Right lobe of liver (tissue), 6 donors: ENCODE results near the gene CAP2. TPM values are rescaled to one million over a fixed set of nuclear protein-coding genes. Genes with fewer than 3 reads are reported as not detected.

Experiments used
- ATAC-seq, 4 donors: fragments of 200-7000 bp; cut with Tn5 transposase; one replicate each; pipeline ENCODE4 v1.9.1; 2020; ENCODE audit warnings: mild to moderate bottlenecking in 4 of 4, moderate library complexity in 4 of 4
- DNase-seq, 3 donors: peaks; one replicate each; pipeline ENCODE4 v3.0.0-alpha.2; 2020
- H3K27ac ChIP-seq, 3 donors: fragments of 200-600 bp; one replicate each; pipeline ENCODE4 v1.8.0; 2022
- H3K27me3 ChIP-seq, 2 donors: fragments of 200-600 bp; one replicate each; pipeline ENCODE4 v1.8.0; 2022
- H3K36me3 ChIP-seq, 4 donors: fragments of 200-600 bp; sonication (generic) in 1 of 4; one replicate each; pipeline versions ENCODE4 v1.5.1 to v1.8.0; 2017 to 2022; ENCODE audit warnings: control low read depth in 1 of 4
- H3K4me1 ChIP-seq, 4 donors: fragments of 200-600 bp; sonication (generic) in 1 of 4; one replicate each; pipeline versions ENCODE4 v1.5.1 to v1.8.0; 2017 to 2022; ENCODE audit warnings: control low read depth in 1 of 4
- H3K4me3 ChIP-seq, 3 donors: fragments of 200-600 bp; one replicate each; pipeline ENCODE4 v1.8.0; 2022
- H3K9me3 ChIP-seq, 4 donors: fragments of 200-600 bp; sonication (generic) in 1 of 4; one replicate each; pipeline versions ENCODE4 v1.5.1 to v1.8.0; 2017 to 2022; ENCODE audit warnings: control low read depth in 1 of 4
- POLR2A ChIP-seq: fragments of 450-650 bp; IDR thresholded peaks from one replicate; pipeline ENCODE4 v1.6.1; 2017; ENCODE audit warnings: antibody characterized with exemption, mild to moderate bottlenecking
- WGBS: methylation state at CpG from one replicate; pipeline ENCODE4 v1.1.6; 2018; ENCODE audit warnings: low coverage, low lambda C conversion rate; ENCODE audit not compliant: insufficient coverage; ENCODE audit errors: missing lambda C conversion rate; 5-methylcytosine and 5-hydroxymethylcytosine counted together
- intact Hi-C, 2 donors: fragments of 100-400 bp; cut with DNase I; formaldehyde crosslinking; loops; one replicate each; pipeline versions ENCODE4 v1.11.2 to v1.14.1; 2022
- total RNA-seq, 6 experiments: library from RNA; depleted of rRNA in 2 of 6; stranded (reverse); fragments of >200 nt in 2 of 6; fragmentation: NEBNext Ultra II Directional in 3 of 6; extraction: Animal tissue kit (Norgen Biotek cat#: 25700) in 3 of 6; gene quantifications; one replicate each; pipeline versions ENCODE4 v1.1.0 to v1.2.4, GENCODE V29; 2016 to 2023
- TF ChIP-seq, protein P1 (sequence below), 4 donors: fragments of 200-600 bp in 3 of 4; fragments of 450-650 bp in 1 of 4; IDR thresholded peaks; one replicate each; pipeline versions ENCODE4 v1.5.1 to v1.8.0; 2016 to 2022; ENCODE audit warnings: antibody characterized with exemption in 4 of 4, mild to moderate bottlenecking in 2 of 4
- donor health status: DM: no; HTN: yes; CAD: no.
- donor health status: DM: no; HTN: no; CAD: no.
- donor health status: DM: no; HTN: no; CAD: no.
- donor health status: DM: no; HTN: yes; CAD: no.
- donor health status: DM: no; HTN: yes; CAD: no.

CAP2 gene
- total RNA-seq, 6 experiments from 2014 or later, result 2.1 to 7.4 (median 6.1) TPM

DNA sequence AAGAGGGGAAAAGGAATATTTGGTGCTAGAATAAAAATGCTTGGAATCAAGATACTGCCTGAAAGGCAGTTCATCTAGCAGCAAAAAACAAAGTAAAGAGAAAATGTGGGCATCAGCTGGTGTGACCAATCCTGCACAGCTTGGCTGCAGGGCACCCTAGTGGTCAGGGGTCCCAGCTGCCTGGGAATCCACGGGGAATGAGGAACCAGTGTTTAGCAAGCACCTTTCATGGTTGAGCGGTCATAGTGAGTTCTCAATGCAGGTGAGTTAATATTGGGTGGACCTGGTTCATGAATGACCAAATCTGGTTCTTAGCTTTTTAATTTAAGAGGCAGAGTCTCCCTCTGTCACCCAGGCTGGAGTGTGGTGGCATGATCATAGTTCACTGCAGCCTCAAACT, 53.3 kb downstream of the CAP2 start:
- intact Hi-C loops, result no loop called here
- no peaks in the 10 kb centered on the region for H3K9me3 ChIP-seq
- H3K27ac ChIP-seq, result no peak overlapping the region
- no peaks in the 10 kb centered on the region for H3K36me3 ChIP-seq
- no peak for ATAC-seq
- no peak for TF ChIP-seq POLR2A
- TF ChIP-seq, protein P1, sequence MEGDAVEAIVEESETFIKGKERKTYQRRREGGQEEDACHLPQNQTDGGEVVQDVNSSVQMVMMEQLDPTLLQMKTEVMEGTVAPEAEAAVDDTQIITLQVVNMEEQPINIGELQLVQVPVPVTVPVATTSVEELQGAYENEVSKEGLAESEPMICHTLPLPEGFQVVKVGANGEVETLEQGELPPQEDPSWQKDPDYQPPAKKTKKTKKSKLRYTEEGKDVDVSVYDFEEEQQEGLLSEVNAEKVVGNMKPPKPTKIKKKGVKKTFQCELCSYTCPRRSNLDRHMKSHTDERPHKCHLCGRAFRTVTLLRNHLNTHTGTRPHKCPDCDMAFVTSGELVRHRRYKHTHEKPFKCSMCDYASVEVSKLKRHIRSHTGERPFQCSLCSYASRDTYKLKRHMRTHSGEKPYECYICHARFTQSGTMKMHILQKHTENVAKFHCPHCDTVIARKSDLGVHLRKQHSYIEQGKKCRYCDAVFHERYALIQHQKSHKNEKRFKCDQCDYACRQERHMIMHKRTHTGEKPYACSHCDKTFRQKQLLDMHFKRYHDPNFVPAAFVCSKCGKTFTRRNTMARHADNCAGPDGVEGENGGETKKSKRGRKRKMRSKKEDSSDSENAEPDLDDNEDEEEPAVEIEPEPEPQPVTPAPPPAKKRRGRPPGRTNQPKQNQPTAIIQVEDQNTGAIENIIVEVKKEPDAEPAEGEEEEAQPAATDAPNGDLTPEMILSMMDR (IDR thresholded peaks at IDR 0.05), result no peak
- WGBS, result 80% methylated on average over 1 of the region's 2 CpGs
- H3K4me3 ChIP-seq, result no peak overlapping the region
- no peaks in the 10 kb centered on the region for H3K27me3 ChIP-seq
- no peak for DNase-seq
- H3K4me1 ChIP-seq, result no peaks in the 10 kb centered on the region

DNA sequence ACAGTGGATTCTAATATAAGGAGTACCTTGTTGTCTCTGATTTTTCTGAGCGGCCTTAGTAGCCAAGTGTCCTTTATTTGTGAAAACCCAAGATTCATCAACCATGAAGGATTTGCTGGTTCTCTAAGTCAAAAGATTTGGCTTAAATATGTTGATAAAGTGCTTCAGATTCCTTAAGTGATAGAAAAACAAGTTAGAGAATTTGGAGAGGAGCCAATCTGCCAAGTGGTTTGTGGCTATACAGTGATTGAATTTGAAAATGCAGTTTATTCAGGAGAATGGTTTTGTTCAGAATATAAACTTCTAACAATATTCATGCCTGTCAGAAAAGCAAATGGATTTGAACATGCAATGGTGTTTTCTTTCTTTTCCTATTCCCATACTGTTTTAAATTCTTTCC, 54.8 kb downstream of the CAP2 start:
- DNase-seq, result no peak
- 100% methylated on average over 1 of the region's 1 CpG for WGBS
- Histone ChIP-seq H3K27me3 (no peaks in the 10 kb centered on the region), H3K4me3 (no peak overlapping the region), H3K27ac (no peak overlapping the region), H3K36me3 (no peaks in the 10 kb centered on the region), H3K4me1 (no peaks in the 10 kb centered on the region), H3K9me3 (no peaks in the 10 kb centered on the region)
- no peak for TF ChIP-seq POLR2A
- TF ChIP-seq, protein P1 (IDR thresholded peaks at IDR 0.05), result no peak
- intact Hi-C loops, result no loop called here
- ATAC-seq, result no peak

DNA sequence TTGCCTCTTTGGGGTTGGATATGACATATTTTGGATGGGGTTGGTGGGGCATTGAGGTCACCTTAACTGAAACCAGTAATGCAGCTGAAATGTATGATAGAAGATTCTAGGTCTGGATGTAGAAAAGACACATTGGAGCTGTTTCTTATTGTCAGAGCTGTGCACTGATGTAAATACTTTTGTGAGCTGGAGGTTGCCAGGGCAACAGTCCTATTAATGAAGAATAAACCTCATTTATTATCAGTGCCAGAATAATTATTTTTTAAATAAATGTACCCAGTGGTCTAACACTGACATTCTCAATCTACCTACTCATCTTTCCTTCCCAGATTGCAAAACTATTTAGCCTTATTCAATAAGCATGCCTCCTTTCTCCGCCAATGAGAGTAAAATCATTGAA, 57.0 kb downstream of the CAP2 start:
- no peak for DNase-seq
- no peak overlapping the region for H3K4me3 ChIP-seq
- no peak overlapping the region for H3K27ac ChIP-seq
- no peak for TF ChIP-seq POLR2A
- TF ChIP-seq, protein P1 (IDR thresholded peaks at IDR 0.05), result no peak
- no peaks in the 10 kb centered on the region for H3K4me1 ChIP-seq
- H3K9me3 ChIP-seq, result no peaks in the 10 kb centered on the region
- intact Hi-C loops, result no loop called here
- ATAC-seq, result no peak
- H3K36me3 ChIP-seq, result no peaks in the 10 kb centered on the region
- 95% methylated on average over 1 of the region's 1 CpG for WGBS
- no peaks in the 10 kb centered on the region for H3K27me3 ChIP-seq

DNA sequence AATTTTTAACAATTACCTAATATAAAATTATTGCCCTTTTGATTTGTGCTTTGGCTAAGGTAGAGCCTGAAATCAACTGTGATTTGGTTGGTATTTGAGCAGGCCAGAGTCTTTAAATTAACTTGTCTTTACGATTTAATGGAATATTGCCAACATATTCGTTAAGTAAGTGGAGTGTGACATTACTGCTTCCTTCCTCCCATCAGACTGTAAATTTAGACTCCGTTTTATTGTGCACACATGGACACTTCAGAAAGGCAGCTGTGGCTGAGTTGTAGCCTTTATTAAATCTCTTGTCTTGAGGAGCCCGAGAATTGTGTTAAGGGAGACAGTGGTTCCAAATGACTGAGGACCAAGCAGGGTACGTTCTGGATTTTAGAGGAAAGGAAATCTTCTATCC, 57.4 kb downstream of the CAP2 start:
- H3K27ac ChIP-seq, result no peak overlapping the region
- intact Hi-C loops, result no loop called here
- WGBS, result 58% methylated on average over 5 of the region's 5 CpGs

More for the DNA sequence above, 57.4 kb downstream of the CAP2 start:
- no peak for DNase-seq
- ATAC-seq, result no peak
- H3K36me3 ChIP-seq, result no peaks in the 10 kb centered on the region
- H3K9me3 ChIP-seq, result no peaks in the 10 kb centered on the region
- no peaks in the 10 kb centered on the region for H3K4me1 ChIP-seq
- TF ChIP-seq, protein P1 (IDR thresholded peaks at IDR 0.05), result no peak
- TF ChIP-seq POLR2A, result no peak
- H3K4me3 ChIP-seq, result no peak overlapping the region
- no peaks in the 10 kb centered on the region for H3K27me3 ChIP-seq
